ENCODE measurements around the gene DIP2C.

GRCh38 chr10:625751-626711 lies 63.4 kb downstream of the DIP2C start:
- TF ChIP-seq POLR2AphosphoS5 (IDR thresholded peaks at IDR 0.05; ENCODE audit: insufficient read depth in 1 of 2, low read depth in 1 of 2): no peak
- TF ChIP-seq, protein P1, sequence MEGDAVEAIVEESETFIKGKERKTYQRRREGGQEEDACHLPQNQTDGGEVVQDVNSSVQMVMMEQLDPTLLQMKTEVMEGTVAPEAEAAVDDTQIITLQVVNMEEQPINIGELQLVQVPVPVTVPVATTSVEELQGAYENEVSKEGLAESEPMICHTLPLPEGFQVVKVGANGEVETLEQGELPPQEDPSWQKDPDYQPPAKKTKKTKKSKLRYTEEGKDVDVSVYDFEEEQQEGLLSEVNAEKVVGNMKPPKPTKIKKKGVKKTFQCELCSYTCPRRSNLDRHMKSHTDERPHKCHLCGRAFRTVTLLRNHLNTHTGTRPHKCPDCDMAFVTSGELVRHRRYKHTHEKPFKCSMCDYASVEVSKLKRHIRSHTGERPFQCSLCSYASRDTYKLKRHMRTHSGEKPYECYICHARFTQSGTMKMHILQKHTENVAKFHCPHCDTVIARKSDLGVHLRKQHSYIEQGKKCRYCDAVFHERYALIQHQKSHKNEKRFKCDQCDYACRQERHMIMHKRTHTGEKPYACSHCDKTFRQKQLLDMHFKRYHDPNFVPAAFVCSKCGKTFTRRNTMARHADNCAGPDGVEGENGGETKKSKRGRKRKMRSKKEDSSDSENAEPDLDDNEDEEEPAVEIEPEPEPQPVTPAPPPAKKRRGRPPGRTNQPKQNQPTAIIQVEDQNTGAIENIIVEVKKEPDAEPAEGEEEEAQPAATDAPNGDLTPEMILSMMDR (IDR thresholded peaks at IDR 0.05): no peak
